ENCODE data around the gene ANGPTL2. TPM values are rescaled to one million over a fixed set of nuclear protein-coding genes. Genes with fewer than 3 reads are reported as not detected.

The ANGPTL2 gene
- total RNA-seq, 4 donors from 2014 or later = 36.5 to 52.5 (median 50.8) TPM

DNA sequence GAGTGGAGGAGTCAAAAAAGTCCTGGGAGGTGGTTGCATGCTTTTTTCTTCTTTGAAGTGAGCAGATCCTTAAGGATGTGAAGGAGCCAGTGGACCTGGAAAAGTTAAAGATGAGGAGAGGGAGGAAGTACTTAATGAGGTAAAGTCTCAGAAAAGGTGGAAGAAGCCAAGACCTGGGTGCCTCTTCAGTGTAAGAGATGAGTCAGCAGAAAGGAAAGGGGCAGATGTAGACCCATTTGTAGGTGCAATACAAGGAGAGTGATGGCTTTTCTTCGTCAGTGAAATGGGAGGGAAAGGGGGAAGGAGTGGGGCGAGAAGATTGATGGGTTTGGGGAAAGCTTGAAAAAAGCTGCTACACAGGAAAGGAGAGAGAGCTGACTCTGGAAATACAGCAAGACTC, 82.9 kb downstream of the ANGPTL2 start:
- no peaks in the 10 kb centered on the region for H3K9me3 ChIP-seq
- no peak overlapping the region for H3K4me3 ChIP-seq
- no peak for ATAC-seq
- no peaks in the 10 kb centered on the region for H3K27me3 ChIP-seq
- H3K4me1 ChIP-seq = peaks cover 0 to 20% (median 7%) of the 10 kb centered on the region in 3 donors
- WGBS, 2 donors (ENCODE audit: low coverage in 1 of 2) = 96 to 100% methylated on average over 2 of the region's 2 CpGs
- H3K36me3 ChIP-seq = no peaks in the 10 kb centered on the region
- no peak for TF ChIP-seq POLR2A (IDR thresholded peaks at IDR 0.05)
- TF ChIP-seq, protein P1, sequence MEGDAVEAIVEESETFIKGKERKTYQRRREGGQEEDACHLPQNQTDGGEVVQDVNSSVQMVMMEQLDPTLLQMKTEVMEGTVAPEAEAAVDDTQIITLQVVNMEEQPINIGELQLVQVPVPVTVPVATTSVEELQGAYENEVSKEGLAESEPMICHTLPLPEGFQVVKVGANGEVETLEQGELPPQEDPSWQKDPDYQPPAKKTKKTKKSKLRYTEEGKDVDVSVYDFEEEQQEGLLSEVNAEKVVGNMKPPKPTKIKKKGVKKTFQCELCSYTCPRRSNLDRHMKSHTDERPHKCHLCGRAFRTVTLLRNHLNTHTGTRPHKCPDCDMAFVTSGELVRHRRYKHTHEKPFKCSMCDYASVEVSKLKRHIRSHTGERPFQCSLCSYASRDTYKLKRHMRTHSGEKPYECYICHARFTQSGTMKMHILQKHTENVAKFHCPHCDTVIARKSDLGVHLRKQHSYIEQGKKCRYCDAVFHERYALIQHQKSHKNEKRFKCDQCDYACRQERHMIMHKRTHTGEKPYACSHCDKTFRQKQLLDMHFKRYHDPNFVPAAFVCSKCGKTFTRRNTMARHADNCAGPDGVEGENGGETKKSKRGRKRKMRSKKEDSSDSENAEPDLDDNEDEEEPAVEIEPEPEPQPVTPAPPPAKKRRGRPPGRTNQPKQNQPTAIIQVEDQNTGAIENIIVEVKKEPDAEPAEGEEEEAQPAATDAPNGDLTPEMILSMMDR (IDR thresholded peaks at IDR 0.05) = no peak
- H3K27ac ChIP-seq = no peak overlapping the region

GRCh38 chr9:127038531-127038930, 83.9 kb downstream of the ANGPTL2 start:
- Histone ChIP-seq H3K27ac (no peak overlapping the region), H3K4me3 (no peak overlapping the region), H3K9me3 (no peaks in the 10 kb centered on the region), H3K36me3 (no peaks in the 10 kb centered on the region), H3K27me3 (no peaks in the 10 kb centered on the region), H3K4me1 (peaks cover 0 to 29% (median 8%) of the 10 kb centered on the region in 3 donors)
- TF ChIP-seq POLR2A (IDR thresholded peaks at IDR 0.05) (no peak), EP300 (IDR thresholded peaks at IDR 0.05) (no peak), POLR2AphosphoS5 (IDR thresholded peaks at IDR 0.05) (no peak)
- TF ChIP-seq, protein P1 (IDR thresholded peaks at IDR 0.05) = no peak
- WGBS, 2 donors (ENCODE audit: low coverage in 1 of 2) = 94% methylated on average over 4 of the region's 5 CpGs; no CpG with 5 or more reads in 1 of the 2 donors
- no peak for ATAC-seq

Other genes with a start within 250 kb of the ANGPTL2 start
- 10 to 100 TPM in 2 of 4 donors, 1 to 10 TPM in 2; 5.9 to 17.4 (median 11.3) TPM for gene RALGPS1, start 207.9 kb downstream of the ANGPTL2 start, total RNA-seq
- 10 to 100 TPM in 2 of 4 donors, 1 to 10 TPM in 2; 4.7 to 29.3 (median 11.3) TPM for gene GARNL3, start 142.1 kb upstream of the ANGPTL2 start, total RNA-seq